ENCODE results near the gene CD247. TPM values are rescaled to one million over a fixed set of nuclear protein-coding genes. Genes with fewer than 3 reads are reported as not detected.

Gene CD247
- total and polyA plus RNA-seq, 9 of the 15 experiments (the other 6 are each of a cell fraction or from before 2014, with no cell fraction given) = 0.08 to 0.42 (median 0.28) TPM; not detected in 5

DNA sequence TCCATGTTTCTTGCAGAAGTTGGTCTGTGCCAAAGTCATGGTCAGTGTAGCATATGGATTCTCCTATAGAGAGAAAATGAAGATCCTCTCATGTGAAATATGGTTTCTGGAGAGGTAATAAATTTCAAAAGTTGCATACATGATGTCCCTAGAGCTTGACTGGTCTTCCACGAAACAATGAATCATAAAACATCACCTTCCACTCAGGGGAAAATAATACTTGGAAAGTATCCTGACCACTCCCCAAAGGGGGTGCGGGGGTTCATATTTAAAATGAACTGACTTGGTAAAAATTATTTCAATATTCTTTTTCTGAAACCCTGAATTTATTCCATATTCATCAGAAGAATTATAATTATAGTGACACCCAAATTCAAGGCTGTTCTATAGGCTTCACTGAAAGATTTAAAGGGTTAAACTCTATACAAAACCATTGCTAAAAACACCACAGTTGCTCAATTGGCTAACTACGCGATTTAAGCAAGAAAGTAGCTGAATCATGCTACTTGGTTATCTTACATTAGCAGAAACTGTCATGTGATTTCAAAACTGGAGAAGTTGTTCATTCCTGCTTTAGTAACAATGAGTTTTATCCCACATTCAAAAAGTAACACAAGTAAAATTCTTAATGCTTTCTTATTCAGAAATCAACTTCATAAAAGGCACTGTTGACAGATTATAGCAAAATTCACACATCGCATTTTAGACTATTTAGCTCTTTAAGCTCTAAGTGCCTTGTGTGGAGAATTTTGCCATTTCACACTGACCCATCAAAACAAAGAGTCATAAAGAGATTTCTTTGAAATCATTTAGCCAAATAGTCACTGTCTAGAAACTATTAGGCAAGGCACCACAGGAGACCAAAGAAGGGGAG is 30.0 kb upstream of the CD247 start (continued):
- TF ChIP-seq HIVEP1 (CRISPR knock-in tag; IDR thresholded peaks at IDR 0.05) (no peak), USF1 (CRISPR knock-in tag; IDR thresholded peaks at IDR 0.05) (no peak; the same call in 1 of the 2 replicates), RBM14 (IDR thresholded peaks at IDR 0.05; ENCODE audit: borderline replicate concordance, insufficient read depth, low read depth, low read length) (no peak), MAFF (IDR thresholded peaks at IDR 0.05; ENCODE audit: low read length) (peak; percentile 98), RBM17 (IDR thresholded peaks at IDR 0.05; ENCODE audit: borderline replicate concordance, low read depth, low read length) (no peak), ZNF785 (CRISPR knock-in tag; IDR thresholded peaks at IDR 0.05) (no peak), STAG1 (CRISPR knock-in tag; IDR thresholded peaks at IDR 0.05; ENCODE audit: borderline replicate concordance) (no peak), SP2 (IDR thresholded peaks at IDR 0.05; ENCODE audit: extremely low read depth, low read depth, low read length, poor library complexity, severe bottlenecking) (no peak), MEIS2 (IDR thresholded peaks at IDR 0.05; ENCODE audit: partially characterized antibody) (peak; percentile 89), XRCC3 (IDR thresholded peaks at IDR 0.05) (no peak), POLR2H (tag; IDR thresholded peaks at IDR 0.05; ENCODE audit: low read depth) (peak; percentile 88), PRMT5 (CRISPR knock-in tag; IDR thresholded peaks at IDR 0.05) (no peak), POLR2B (IDR thresholded peaks at IDR 0.05; ENCODE audit: low read depth, partially characterized antibody) (no peak), ZNF655 (CRISPR knock-in tag; IDR thresholded peaks at IDR 0.05) (no peak), ASH1L (IDR thresholded peaks at IDR 0.05; ENCODE audit: borderline replicate concordance, low read depth, partially characterized antibody) (no peak), KLF16 (IDR thresholded peaks at IDR 0.05) (peak; percentile 64; the same call in 1 of the 2 replicates), ZNF134 (CRISPR knock-in tag; conservative IDR thresholded peaks at IDR 0.05) (no peak), PTRF (tag; IDR thresholded peaks at IDR 0.05) (no peak; the same call in 1 of the 2 replicates), E2F5 (CRISPR knock-in tag; IDR thresholded peaks at IDR 0.05) (no peak), ETV6 (IDR thresholded peaks at IDR 0.05; ENCODE audit: borderline replicate concordance in 1 of 2, low read depth in 2 of 2, low read length in 1 of 2) (no peak), ETV6 (CRISPR knock-in tag; IDR thresholded peaks at IDR 0.05; ENCODE audit: borderline replicate concordance) (no peak)
- TF ChIP-seq, protein P1, sequence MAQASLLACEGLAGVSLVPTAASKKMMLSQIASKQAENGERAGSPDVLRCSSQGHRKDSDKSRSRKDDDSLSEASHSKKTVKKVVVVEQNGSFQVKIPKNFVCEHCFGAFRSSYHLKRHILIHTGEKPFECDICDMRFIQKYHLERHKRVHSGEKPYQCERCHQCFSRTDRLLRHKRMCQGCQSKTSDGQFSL (CRISPR knock-in tag; IDR thresholded peaks at IDR 0.05) = no peak
- TF ChIP-seq, protein P1 (tag; IDR thresholded peaks at IDR 0.05) = peak; percentile 15 to 73; a peak in 1 of 4 replicates
- TF ChIP-seq, protein P2, sequence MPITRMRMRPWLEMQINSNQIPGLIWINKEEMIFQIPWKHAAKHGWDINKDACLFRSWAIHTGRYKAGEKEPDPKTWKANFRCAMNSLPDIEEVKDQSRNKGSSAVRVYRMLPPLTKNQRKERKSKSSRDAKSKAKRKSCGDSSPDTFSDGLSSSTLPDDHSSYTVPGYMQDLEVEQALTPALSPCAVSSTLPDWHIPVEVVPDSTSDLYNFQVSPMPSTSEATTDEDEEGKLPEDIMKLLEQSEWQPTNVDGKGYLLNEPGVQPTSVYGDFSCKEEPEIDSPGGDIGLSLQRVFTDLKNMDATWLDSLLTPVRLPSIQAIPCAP (CRISPR knock-in tag; IDR thresholded peaks at IDR 0.05; ENCODE audit: borderline replicate concordance) = no peak
